H1 (cell line): Measurements from ENCODE around the gene MGLL. TPM values are rescaled to one million over a fixed set of nuclear protein-coding genes. Genes with fewer than 3 reads are reported as not detected.

Experiments used
- CTCF ChIA-PET: fragments of 300-600 bp; sonication (Branson Sonifier 250); formaldehyde crosslinking; loops from one replicate; lab custom pipeline; 2021; ENCODE audit not compliant: partially characterized antibody; lab: Charles Lee
- POLR2A ChIA-PET: fragments of 300-600 bp; sonication (Branson Sonifier 250); formaldehyde crosslinking; loops from one replicate; lab custom pipeline; 2021; ENCODE audit warnings: inconsistent platforms; ENCODE audit not compliant: partially characterized antibody; lab: Charles Lee
- DNase-seq, 2 experiments: peaks; one replicate each; pipeline versions ENCODE4 v3.0.0 to v3.0.0-alpha.2; 2010 to 2022; ENCODE audit warnings: low spot score in 2 of 2, low read depth in 1 of 2, mixed read lengths in 1 of 2
- FAIRE-seq: peaks from 2 replicates; lab custom pipeline; 2011; peaks lifted over from hg19 to GRCh38; lab: Jason Lieb, UNC
- H2AFZ ChIP-seq: 2 replicates; pipeline ENCODE4 v1.8.1; 2012; ENCODE audit warnings: low read length, inconsistent platforms
- H2AK5ac ChIP-seq: 2 replicates; pipeline ENCODE4 v1.6.1; 2013; ENCODE audit warnings: low read depth, low read length
- H2BK120ac ChIP-seq: replicated peaks from 2 replicates; pipeline ENCODE3; 2013; ENCODE audit warnings: low read depth, low read length, inconsistent platforms
- H2BK12ac ChIP-seq: 2 replicates; pipeline ENCODE4 v1.6.1; 2013; ENCODE audit warnings: low read depth, low read length
- H2BK15ac ChIP-seq: 2 replicates; pipeline ENCODE4 v1.6.1; 2013; ENCODE audit warnings: low read length
- H2BK20ac ChIP-seq: 2 replicates; pipeline ENCODE4 v1.6.1; 2013; ENCODE audit warnings: low read length
- H2BK5ac ChIP-seq: 2 replicates; pipeline ENCODE4 v1.6.1; 2013; ENCODE audit warnings: low read depth, low read length
- H3K14ac ChIP-seq: 2 replicates; pipeline ENCODE4 v1.6.1; 2013; ENCODE audit warnings: inconsistent platforms; ENCODE audit not compliant: insufficient read length
- H3K18ac ChIP-seq: 2 replicates; pipeline ENCODE4 v1.6.1; 2013; ENCODE audit warnings: low read length; ENCODE audit errors: extremely low read depth
- H3K23ac ChIP-seq: 2 replicates; pipeline ENCODE4 v1.6.1; 2013; ENCODE audit warnings: inconsistent platforms; ENCODE audit not compliant: insufficient read length
- H3K23me2 ChIP-seq: 2 replicates; pipeline ENCODE4 v1.6.1; 2013; ENCODE audit warnings: low read depth, low read length
- H3K27ac ChIP-seq: 2 replicates; pipeline ENCODE4 v1.6.1; 2011; ENCODE audit warnings: low read depth, low read length, inconsistent platforms
- H3K27me3 ChIP-seq, 4 experiments: replicated peaks in 1 of 4; 1 replicate in 1 of 4; 2 replicates in 3 of 4; pipeline versions ENCODE4 v1.6.1 to v1.8.1; 2011 to 2013; ENCODE audit warnings: low read length in 3 of 4, mild to moderate bottlenecking in 3 of 4, inconsistent platforms in 2 of 4, mixed read lengths in 2 of 4, moderate library complexity in 1 of 4; ENCODE audit not compliant: control insufficient read depth in 3 of 4, insufficient read depth in 3 of 4; ENCODE audit errors: extremely low read depth in 1 of 4
- H3K36me3 ChIP-seq, 4 experiments: 2 replicates each; pipeline versions ENCODE4 v1.6.1 to v1.8.1; 2011 to 2013; ENCODE audit warnings: mild to moderate bottlenecking in 4 of 4, low read length in 3 of 4, moderate library complexity in 2 of 4, control low read depth in 1 of 4, inconsistent platforms in 1 of 4; ENCODE audit not compliant: insufficient read depth in 4 of 4, control insufficient read depth in 2 of 4
- H3K4ac ChIP-seq: replicated peaks from 2 replicates; pipeline ENCODE3; 2013; ENCODE audit warnings: low read length, low read depth, mixed read lengths, inconsistent platforms; ENCODE audit not compliant: insufficient read length
- H3K4me1 ChIP-seq, 4 experiments: replicated peaks in 1 of 4; 1 replicate in 1 of 4; 2 replicates in 3 of 4; pipeline versions ENCODE4 v1.6.1 to v1.8.1; 2011 to 2013; ENCODE audit warnings: low read length in 3 of 4, inconsistent platforms in 2 of 4, mixed read lengths in 1 of 4; ENCODE audit not compliant: insufficient read depth in 4 of 4, control insufficient read depth in 3 of 4
- H3K4me2 ChIP-seq, 2 experiments: 2 replicates each; pipeline versions ENCODE4 v1.6.1 to v1.8.1; 2011 to 2013; ENCODE audit warnings: low read depth in 2 of 2, low read length in 2 of 2, control low read depth in 1 of 2, inconsistent platforms in 1 of 2, mild to moderate bottlenecking in 1 of 2; ENCODE audit not compliant: insufficient read depth in 1 of 2
- H3K4me3 ChIP-seq, 4 experiments: fragments of 200-600, 300-600 bp in 1 of 4; sonication (generic), shearing (Covaris generic), sonication (Bioruptor Twin) in 1 of 4; 2 replicates each; pipeline versions ENCODE4 v1.5.1 to v1.8.1; 2011 to 2016; ENCODE audit warnings: low read length in 4 of 4, low read depth in 3 of 4, control low read depth in 2 of 4, inconsistent platforms in 2 of 4, mild to moderate bottlenecking in 2 of 4, mixed read lengths in 1 of 4, moderate library complexity in 1 of 4; ENCODE audit not compliant: insufficient read depth in 2 of 4; ENCODE audit errors: extremely low read depth in 1 of 4
- H3K56ac ChIP-seq: replicated peaks from 2 replicates; pipeline ENCODE3; 2013; ENCODE audit warnings: low read depth, mild to moderate bottlenecking, mixed read lengths, low read length, inconsistent platforms; ENCODE audit not compliant: insufficient read length
- H3K79me1 ChIP-seq: 2 replicates; pipeline ENCODE4 v1.6.1; 2013; ENCODE audit warnings: low read depth, low read length, control low read depth
- H3K79me2 ChIP-seq, 2 experiments: 2 replicates each; pipeline versions ENCODE4 v1.6.1 to v1.8.1; 2012 to 2013; ENCODE audit warnings: low read length in 2 of 2, mild to moderate bottlenecking in 2 of 2, inconsistent platforms in 1 of 2; ENCODE audit not compliant: insufficient read depth in 2 of 2, control insufficient read depth in 1 of 2
- H3K9ac ChIP-seq, 4 experiments: replicated peaks in 1 of 4; 1 replicate in 1 of 4; 2 replicates in 3 of 4; pipeline versions ENCODE4 v1.6.1 to v1.8.1; 2011 to 2013; ENCODE audit warnings: low read depth in 3 of 4, low read length in 3 of 4, control low read depth in 2 of 4, mild to moderate bottlenecking in 2 of 4, moderate library complexity in 2 of 4, inconsistent platforms in 1 of 4; ENCODE audit errors: extremely low read depth in 1 of 4
- H3K9me3 ChIP-seq, 2 experiments: 2 replicates each; pipeline versions ENCODE4 v1.6.1 to v1.8.1; 2012 to 2013; ENCODE audit warnings: mild to moderate bottlenecking in 2 of 2, moderate library complexity in 2 of 2, control low read depth in 1 of 2, inconsistent platforms in 1 of 2, low read depth in 1 of 2, low read length in 1 of 2, mixed read lengths in 1 of 2; ENCODE audit not compliant: insufficient read depth in 2 of 2
- H4K20me1 ChIP-seq, 2 experiments: replicated peaks in 1 of 2; 2 replicates each; pipeline versions ENCODE3 to v1.8.1; 2011 to 2013; ENCODE audit warnings: inconsistent platforms in 2 of 2, low read length in 2 of 2, mild to moderate bottlenecking in 1 of 2; ENCODE audit not compliant: insufficient read depth in 2 of 2, control insufficient read depth in 1 of 2
- H4K5ac ChIP-seq: 2 replicates; pipeline ENCODE4 v1.6.1; 2013; ENCODE audit warnings: low read length, low read depth, mixed read lengths, inconsistent platforms; ENCODE audit not compliant: insufficient read length
- H4K8ac ChIP-seq: 2 replicates; pipeline ENCODE4 v1.8.0; 2013; ENCODE audit warnings: mild to moderate bottlenecking, moderate library complexity, low read length, inconsistent platforms; ENCODE audit not compliant: insufficient read depth; ENCODE audit errors: extremely low read depth
- H4K91ac ChIP-seq: replicated peaks from 2 replicates; pipeline ENCODE3; 2013; ENCODE audit warnings: low read length, mixed read lengths, inconsistent platforms; ENCODE audit not compliant: insufficient read length
- CEBPB ChIP-seq: IDR thresholded peaks from 2 replicates; pipeline ENCODE4 v1.6.1; 2012; ENCODE audit warnings: low read depth, low read length
- EZH2 ChIP-seq: fragments of 200-600 bp; sonication (generic); IDR thresholded peaks from 2 replicates; pipeline ENCODE4 v1.7.1; 2012; ENCODE audit warnings: low read depth, mild to moderate bottlenecking, moderate library complexity, low read length, inconsistent platforms; ENCODE audit not compliant: severe bottlenecking
- RFX5 ChIP-seq: IDR thresholded peaks from 2 replicates; pipeline ENCODE4 v1.6.1; 2011; ENCODE audit warnings: low read depth, low read length, improper control_type of control experiment, borderline replicate concordance
- SAP30 ChIP-seq: fragments of 300-600 bp; sonication (generic); IDR thresholded peaks from 2 replicates; pipeline ENCODE4 v1.7.1; 2012; ENCODE audit warnings: low read length, moderate library complexity, mild to moderate bottlenecking, inconsistent platforms; ENCODE audit not compliant: insufficient read depth, insufficient replicate concordance
- WGBS, 2 experiments: shearing (Covaris generic) in 1 of 2; methylation state at CpG; one replicate each; pipeline versions ENCODE4 v1.1.6 to v1.1.7; 2013 to 2015; ENCODE audit warnings: low lambda C conversion rate in 2 of 2, mixed read lengths in 2 of 2, inconsistent platforms in 1 of 2, low coverage in 1 of 2, missing lambda C conversion rate in 1 of 2; ENCODE audit not compliant: insufficient replicate concordance in 2 of 2, insufficient coverage in 1 of 2, insufficient read length in 1 of 2; ENCODE audit errors: extremely low coverage in 1 of 2, missing lambda C conversion rate in 1 of 2; 5-methylcytosine and 5-hydroxymethylcytosine counted together
- polyA plus RNA-seq, 7 experiments: library from polyadenylated mRNA; depleted of rRNA in 3 of 7; stranded (reverse) in 5 of 7; unstranded in 2 of 7; fragments of >200 nt in 5 of 7; fragments of 200-250 nt in 2 of 7; gene quantifications; 1 replicate in 5 of 7; 2 replicates in 1 of 7; 4 replicates in 1 of 7; pipeline versions ENCODE4 v1.2.1 to v1.2.3, GENCODE V29; 2011 to 2013; ENCODE audit warnings: missing spikeins in 2 of 7, mixed read lengths in 2 of 7
- total RNA-seq: library from RNA; stranded (reverse); fragmentation: NEBNext Ultra II Directional; extraction: Animal tissue kit (Norgen Biotek cat#: 25700); gene quantifications from 2 replicates; pipeline ENCODE4 v1.2.1, GENCODE V29; 2021

Gene MGLL
- total and polyA plus RNA-seq, 2 of the 8 experiments (the other 6 are each of a cell fraction or from before 2014, with no cell fraction given): 0.05 to 0.34 TPM

DNA sequence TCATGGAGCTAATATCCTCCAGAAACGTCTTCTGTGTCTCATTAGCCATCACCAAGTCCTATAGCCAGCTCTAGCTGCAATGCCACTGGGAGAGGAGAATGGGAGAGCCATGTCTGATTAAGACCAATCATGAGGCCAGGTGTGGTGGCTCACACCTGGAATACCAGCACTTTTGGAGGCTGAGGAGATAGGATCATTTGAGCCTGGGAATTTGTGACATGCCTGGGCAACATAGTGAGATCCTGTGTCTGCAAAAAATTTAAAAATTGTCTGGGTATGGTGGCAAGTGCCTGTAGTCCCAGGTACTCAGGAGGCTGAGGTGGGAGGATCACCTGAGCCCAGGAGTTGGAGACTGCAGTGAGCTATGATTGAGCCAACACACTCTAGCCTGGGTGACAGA is 13.1 kb downstream of the MGLL start:
- Histone ChIP-seq H4K8ac (no peak overlapping the region), H2BK15ac (no peak overlapping the region), H3K79me1 (no peaks in the 10 kb centered on the region), H2AK5ac (no peak overlapping the region), H3K27ac (no peak overlapping the region), H3K79me2 (no peaks in the 10 kb centered on the region), H3K18ac (no peak overlapping the region), H2BK20ac (no peak overlapping the region), H3K9ac (no peak overlapping the region), H3K4ac (no peak overlapping the region), H2BK12ac (no peak overlapping the region), H3K9me3 (0 out of 4 replicates have a peak, but pooled peaks cover 0 to 4% of the 10 kb centered on the region in 2 experiments), H3K36me3 (no peaks in the 10 kb centered on the region), H2BK5ac (no peak overlapping the region), H3K56ac (no peak overlapping the region), H4K5ac (no peak overlapping the region), H2BK120ac (no peak overlapping the region)
- 75% methylated on average over 1 of the region's 1 CpG; no CpG with 5 or more reads in 1 of the 2 experiments for WGBS, 2 experiments
- no peak for DNase-seq
- CTCF ChIA-PET: interaction anchor here (1.1 to 2.1 kb wide), 5 partner anchors 8 to 157 kb away, joined by 3 to 9 read pairs (median 4); no protein-coding TSS in a partner anchor
- no peak for FAIRE-seq
- TF ChIP-seq RFX5: no peak
- no peak for TF ChIP-seq EZH2
- no peak for TF ChIP-seq SAP30
- no peak for TF ChIP-seq CEBPB
- TF ChIP-seq, all 59 proteins: peak for 0
- no peak overlapping the region for H3K4me3 ChIP-seq
- peaks cover 0 to 4% of the 10 kb centered on the region in 2 experiments for H4K20me1 ChIP-seq
- no peaks in the 10 kb centered on the region for H3K4me1 ChIP-seq
- peaks cover 4% of the 10 kb centered on the region; the same call in 1 of the 2 replicates for H3K23me2 ChIP-seq
- H4K91ac ChIP-seq: no peak overlapping the region
- H2AFZ ChIP-seq: no peak overlapping the region
- no peak overlapping the region for H3K14ac ChIP-seq
- POLR2A ChIA-PET: no interaction called here
- no peak overlapping the region for H3K23ac ChIP-seq
- H3K27me3 ChIP-seq: no peaks in the 10 kb centered on the region
- no peak overlapping the region for H3K4me2 ChIP-seq
